HUES48 (cell line): Measurements from ENCODE around the gene ANTXR2.

Experiments used
- H3K27ac ChIP-seq: one replicate; pipeline ENCODE4 v1.7.0; 2013; ENCODE audit warnings: low read depth, low read length, inconsistent platforms
- H3K27me3 ChIP-seq: 2 replicates; pipeline ENCODE4 v1.6.1; 2013; ENCODE audit warnings: mild to moderate bottlenecking, low read length; ENCODE audit not compliant: control insufficient read depth, insufficient read depth
- H3K36me3 ChIP-seq: 2 replicates; pipeline ENCODE4 v1.6.1; 2013; ENCODE audit warnings: low read length; ENCODE audit not compliant: control insufficient read depth, insufficient read depth
- H3K4me1 ChIP-seq: 2 replicates; pipeline ENCODE4 v1.6.1; 2013; ENCODE audit warnings: mild to moderate bottlenecking, low read length; ENCODE audit not compliant: control insufficient read depth, insufficient read depth
- H3K4me3 ChIP-seq: 2 replicates; pipeline ENCODE4 v1.5.1; 2013; ENCODE audit warnings: mild to moderate bottlenecking, low read depth, low read length
- H3K9ac ChIP-seq: 2 replicates; pipeline ENCODE4 v1.6.1; 2013; ENCODE audit warnings: mild to moderate bottlenecking, low read depth, low read length, moderate library complexity
- H3K9me3 ChIP-seq: 2 replicates; pipeline ENCODE4 v1.6.1; 2013; ENCODE audit warnings: low read length; ENCODE audit not compliant: control insufficient read depth, insufficient read depth

ANTXR2 gene

DNA sequence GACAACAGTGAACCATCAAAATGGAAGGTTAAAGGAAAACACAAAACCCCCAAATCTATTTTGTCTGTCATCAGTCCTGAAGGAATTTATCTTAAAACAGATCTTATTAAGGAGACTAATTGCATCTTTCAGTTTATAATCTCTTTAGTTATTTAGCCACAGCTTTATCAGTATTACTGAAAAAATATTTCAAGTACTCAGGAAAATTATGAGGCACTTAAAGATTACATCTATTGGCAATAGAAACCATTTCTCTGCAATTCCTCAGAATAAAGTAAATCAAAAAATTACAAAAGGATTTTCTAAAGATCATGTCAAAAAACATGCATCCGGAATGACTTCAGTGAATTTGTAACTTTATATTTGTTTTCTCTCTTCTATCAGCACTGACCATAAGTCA lies 35.2 kb downstream of the ANTXR2 start:
- no peaks in the 10 kb centered on the region for H3K27me3 ChIP-seq
- H3K9me3 ChIP-seq: no peaks in the 10 kb centered on the region
- no peaks in the 10 kb centered on the region for H3K4me1 ChIP-seq
- no peak overlapping the region for H3K4me3 ChIP-seq
- no peaks in the 10 kb centered on the region for H3K36me3 ChIP-seq
- no peak overlapping the region for H3K27ac ChIP-seq
- no peak overlapping the region for H3K9ac ChIP-seq

DNA sequence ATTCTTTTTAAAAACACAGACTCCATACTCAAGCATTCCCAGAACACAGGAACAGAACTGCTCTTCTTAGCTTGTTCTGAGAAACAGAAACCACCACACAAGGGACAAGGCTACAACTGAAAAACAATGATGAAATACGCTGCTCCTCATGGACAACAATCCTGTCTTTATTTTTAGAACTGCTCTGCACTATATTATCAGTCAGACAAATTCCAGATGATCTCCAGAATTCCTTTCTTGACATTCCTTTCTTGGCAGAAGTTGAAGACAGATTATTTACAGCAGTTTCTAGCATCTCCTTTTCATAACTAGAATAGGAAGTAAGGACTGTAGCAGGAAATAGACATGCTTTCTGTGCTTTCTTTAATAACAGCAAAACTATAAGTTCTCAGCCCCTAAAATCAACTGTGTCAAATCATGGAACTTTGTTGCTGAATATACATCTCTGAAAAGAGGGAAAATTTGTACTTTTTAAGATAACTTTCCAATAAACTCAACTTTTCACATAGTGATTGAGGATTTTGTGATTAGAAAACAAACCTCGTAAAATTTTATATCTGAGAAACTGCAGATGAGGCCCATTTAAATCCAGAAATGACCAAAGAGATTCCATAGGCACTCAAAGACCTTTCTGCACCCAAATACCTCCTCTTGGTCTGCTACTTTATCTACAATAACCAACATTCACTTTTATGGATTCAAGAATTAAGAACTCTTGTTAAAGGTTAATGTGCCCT lies 35.9 kb downstream of the ANTXR2 start:
- Histone ChIP-seq H3K9ac (no peak overlapping the region), H3K36me3 (no peaks in the 10 kb centered on the region), H3K4me3 (no peak overlapping the region), H3K4me1 (no peaks in the 10 kb centered on the region), H3K27ac (no peak overlapping the region), H3K27me3 (no peaks in the 10 kb centered on the region), H3K9me3 (no peaks in the 10 kb centered on the region)

- Histone ChIP-seq H3K9ac (no peak overlapping the region), H3K36me3 (no peaks in the 10 kb centered on the region), H3K9me3 (no peaks in the 10 kb centered on the region), H3K27me3 (no peaks in the 10 kb centered on the region), H3K4me1 (no peaks in the 10 kb centered on the region), H3K27ac (no peak overlapping the region), H3K4me3 (no peak overlapping the region)
Observed at GRCh38 chr4:80036306-80036705, 36.7 kb downstream of the ANTXR2 start.

DNA sequence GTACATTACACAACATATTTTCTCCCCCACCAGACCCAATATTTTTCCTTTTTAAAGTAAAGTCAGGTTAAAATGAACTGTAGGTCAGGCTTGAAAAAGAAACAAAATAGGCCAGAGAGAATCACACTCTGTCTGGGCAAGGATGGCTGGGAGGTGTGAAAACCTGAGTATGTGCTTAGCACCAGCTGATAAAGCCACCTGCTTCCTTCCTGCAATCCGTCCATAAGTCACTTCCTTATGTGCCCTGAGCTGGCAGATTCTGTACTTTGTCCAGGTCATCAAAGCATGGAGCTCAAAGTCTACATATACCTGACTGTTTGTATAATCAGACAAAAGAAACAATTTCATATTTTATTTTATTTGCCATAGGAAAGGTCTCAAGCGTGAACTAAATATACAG lies 37.7 kb downstream of the ANTXR2 start:
- Histone ChIP-seq H3K4me1 (no peaks in the 10 kb centered on the region), H3K27me3 (no peaks in the 10 kb centered on the region), H3K27ac (no peak overlapping the region), H3K9ac (no peak overlapping the region), H3K4me3 (no peak overlapping the region), H3K9me3 (no peaks in the 10 kb centered on the region), H3K36me3 (no peaks in the 10 kb centered on the region)

GRCh38 chr4:80033581-80033980 lies 39.4 kb downstream of the ANTXR2 start:
- H3K4me3 ChIP-seq: no peak overlapping the region
- H3K4me1 ChIP-seq: no peaks in the 10 kb centered on the region
- H3K27me3 ChIP-seq: no peaks in the 10 kb centered on the region
- no peaks in the 10 kb centered on the region for H3K36me3 ChIP-seq
- no peak overlapping the region for H3K9ac ChIP-seq
- no peak overlapping the region for H3K27ac ChIP-seq
- no peaks in the 10 kb centered on the region for H3K9me3 ChIP-seq

- no peak overlapping the region for H3K27ac ChIP-seq
- H3K9me3 ChIP-seq: no peaks in the 10 kb centered on the region
- no peak overlapping the region for H3K9ac ChIP-seq
- H3K4me3 ChIP-seq: no peak overlapping the region
- H3K36me3 ChIP-seq: no peaks in the 10 kb centered on the region
- no peaks in the 10 kb centered on the region for H3K27me3 ChIP-seq
- H3K4me1 ChIP-seq: no peaks in the 10 kb centered on the region
Observed at GRCh38 chr4:80029364-80029763, 43.7 kb downstream of the ANTXR2 start.

DNA sequence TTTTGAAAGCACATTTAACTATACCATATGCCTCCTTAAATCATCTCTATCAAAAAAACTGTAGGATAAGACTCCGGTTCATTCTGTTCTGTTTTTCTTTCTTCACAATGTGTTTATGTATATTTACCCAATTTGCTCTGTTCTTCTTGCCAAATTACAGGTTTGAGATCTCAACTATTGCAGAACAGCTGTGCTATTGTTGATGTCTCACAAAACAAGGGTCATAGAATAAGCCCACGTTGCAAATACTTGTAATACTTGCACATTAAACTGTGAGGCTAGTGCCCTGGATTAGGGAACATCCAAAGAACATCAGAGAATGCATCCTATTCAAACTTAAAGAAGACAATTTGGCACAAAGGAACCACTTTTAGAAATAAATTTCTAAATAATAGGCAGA lies 45.4 kb downstream of the ANTXR2 start:
- no peaks in the 10 kb centered on the region for H3K9me3 ChIP-seq
- H3K9ac ChIP-seq: no peak overlapping the region
- H3K4me1 ChIP-seq: no peaks in the 10 kb centered on the region
- H3K27me3 ChIP-seq: no peaks in the 10 kb centered on the region
- H3K36me3 ChIP-seq: no peaks in the 10 kb centered on the region
- H3K4me3 ChIP-seq: no peak overlapping the region
- no peak overlapping the region for H3K27ac ChIP-seq

DNA sequence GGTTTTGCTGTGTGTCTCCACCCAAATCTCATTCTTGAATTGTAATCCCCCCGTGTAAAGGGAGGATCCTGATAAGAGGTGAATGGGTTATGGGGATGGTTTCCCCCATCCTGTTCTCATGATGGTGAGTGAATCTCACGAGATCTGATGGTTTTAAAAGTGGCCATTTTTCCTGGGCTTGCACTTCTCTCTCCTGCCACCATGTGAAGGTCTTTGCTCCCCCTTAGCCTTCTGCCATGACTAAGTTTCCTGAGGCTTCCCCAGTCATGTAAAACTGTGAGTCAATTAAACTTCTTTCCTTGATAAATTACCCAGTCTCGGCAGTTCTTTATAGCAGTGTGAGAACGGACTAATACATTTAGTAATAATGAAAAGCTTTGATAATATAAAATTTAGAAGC lies 46.9 kb downstream of the ANTXR2 start:
- Histone ChIP-seq H3K27me3 (no peaks in the 10 kb centered on the region), H3K9me3 (no peaks in the 10 kb centered on the region), H3K9ac (no peak overlapping the region), H3K4me3 (no peak overlapping the region), H3K36me3 (no peaks in the 10 kb centered on the region), H3K27ac (no peak overlapping the region), H3K4me1 (no peaks in the 10 kb centered on the region)

DNA sequence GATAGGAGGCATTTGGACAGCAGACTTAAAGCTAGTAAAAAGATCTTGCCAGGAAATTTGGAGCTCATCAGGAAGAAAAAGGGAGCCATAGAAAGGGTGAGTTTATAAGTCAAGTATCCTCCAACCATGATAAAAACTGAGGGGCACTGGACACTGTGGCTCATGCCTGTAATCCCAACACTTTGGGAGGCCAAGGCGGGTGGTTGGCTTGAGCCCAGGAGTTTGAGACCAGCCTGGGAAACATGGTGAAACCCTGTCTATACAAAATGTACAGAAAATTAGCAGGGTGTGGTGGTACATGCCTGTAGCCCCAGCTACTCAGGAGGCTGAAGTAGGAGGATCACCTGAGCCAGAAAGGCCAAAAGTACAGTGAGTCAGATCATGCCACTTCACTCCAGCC lies 48.7 kb downstream of the ANTXR2 start:
- H3K4me3 ChIP-seq: no peak overlapping the region
- H3K4me1 ChIP-seq: no peaks in the 10 kb centered on the region
- no peak overlapping the region for H3K27ac ChIP-seq
- H3K9ac ChIP-seq: no peak overlapping the region
- no peaks in the 10 kb centered on the region for H3K9me3 ChIP-seq
- H3K36me3 ChIP-seq: no peaks in the 10 kb centered on the region
- H3K27me3 ChIP-seq: no peaks in the 10 kb centered on the region

DNA sequence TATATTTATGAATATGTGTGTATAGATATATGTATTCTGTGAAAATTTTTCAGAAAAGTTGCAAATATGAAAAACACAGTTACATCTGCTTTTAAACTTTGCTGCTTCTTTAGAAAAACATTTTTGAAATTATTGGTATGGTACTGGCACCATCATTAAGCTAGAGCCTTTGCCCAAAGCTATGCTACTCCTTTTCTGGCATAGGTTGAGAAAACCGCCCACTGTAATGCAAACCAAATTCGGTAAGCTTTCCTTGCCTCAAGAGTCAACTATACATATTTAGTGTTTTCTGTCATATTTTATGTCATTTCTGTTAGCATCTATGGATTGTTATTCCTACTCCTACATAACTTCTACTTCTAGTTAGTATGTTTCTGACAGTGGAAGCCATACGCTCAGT lies 50.7 kb downstream of the ANTXR2 start:
- no peak overlapping the region for H3K9ac ChIP-seq
- no peaks in the 10 kb centered on the region for H3K27me3 ChIP-seq
- H3K4me1 ChIP-seq: no peaks in the 10 kb centered on the region
- no peaks in the 10 kb centered on the region for H3K9me3 ChIP-seq
- H3K36me3 ChIP-seq: no peaks in the 10 kb centered on the region
- H3K4me3 ChIP-seq: no peak overlapping the region
- H3K27ac ChIP-seq: no peak overlapping the region

- no peak overlapping the region for H3K4me3 ChIP-seq
- H3K36me3 ChIP-seq: no peaks in the 10 kb centered on the region
- H3K9ac ChIP-seq: no peak overlapping the region
- H3K4me1 ChIP-seq: no peaks in the 10 kb centered on the region
- no peaks in the 10 kb centered on the region for H3K9me3 ChIP-seq
- no peaks in the 10 kb centered on the region for H3K27me3 ChIP-seq
- H3K27ac ChIP-seq: no peak overlapping the region
Observed at GRCh38 chr4:80017125-80017854, 55.7 kb downstream of the ANTXR2 start.
